Psoas muscle (tissue), 8 donors: ENCODE data around the gene CYP20A1. TPM values are rescaled to one million over a fixed set of nuclear protein-coding genes. Genes with fewer than 3 reads are reported as not detected.
"Not testable (repeated sequence)": the region's sequence is repeated elsewhere in the genome, so short reads cannot be mapped to it uniquely, and the experiment has no call there.

Source experiments
- ATAC-seq, 4 donors: fragments of 200-7000 bp; cut with Tn5 transposase; one replicate each; pipeline ENCODE4 v1.9.1; 2020; ENCODE audit warnings: moderate library complexity in 3 of 4, mild to moderate bottlenecking in 2 of 4
- DNase-seq, 2 donors: peaks; one replicate each; pipeline ENCODE4 v3.0.0-alpha.2; 2020
- H3K27ac ChIP-seq: fragments of 200-600 bp; one replicate; pipeline ENCODE4 v1.8.0; 2022
- H3K27me3 ChIP-seq, 3 donors: fragments of 200-600 bp in 1 of 3; one replicate each; pipeline versions ENCODE4 v1.6.1 to v1.8.0; 2013 to 2022; ENCODE audit warnings: low read length in 2 of 3, mild to moderate bottlenecking in 2 of 3, moderate library complexity in 1 of 3; ENCODE audit not compliant: insufficient read depth in 3 of 3
- H3K36me3 ChIP-seq, 2 donors: fragments of 200-600 bp in 1 of 2; one replicate each; pipeline versions ENCODE4 v1.6.1 to v1.8.0; 2013 to 2022; ENCODE audit warnings: low read depth in 1 of 2, mild to moderate bottlenecking in 1 of 2, moderate library complexity in 1 of 2; ENCODE audit not compliant: insufficient read depth in 1 of 2
- H3K4me1 ChIP-seq: fragments of 200-600 bp; one replicate; pipeline ENCODE4 v1.8.0; 2022
- H3K4me3 ChIP-seq: fragments of 200-600 bp; one replicate; pipeline ENCODE4 v1.8.0; 2022; ENCODE audit warnings: mild to moderate bottlenecking
- H3K9me3 ChIP-seq: fragments of 200-600 bp; one replicate; pipeline ENCODE4 v1.8.0; 2022
- CTCF ChIP-seq: fragments of 200-600 bp; IDR thresholded peaks from one replicate; pipeline ENCODE4 v1.8.0; 2022; ENCODE audit warnings: antibody characterized with exemption
- WGBS, 3 donors: extraction: QIAGEN DNeasy Blood & Tissue Kit; methylation state at CpG; one replicate each; pipeline versions ENCODE4 v1.1.6 to v1.1.7; 2013; 5-methylcytosine and 5-hydroxymethylcytosine counted together
- intact Hi-C, 2 donors: fragments of 100-400 bp; cut with DNase I; formaldehyde crosslinking; loops; one replicate each; pipeline versions ENCODE4 v1.11.0 to v1.14.2; 2022
- long read RNA-seq, 2 donors: library from polyadenylated mRNA; unstranded; transcript quantifications; one replicate each; pipeline ENCODE4 v2.0.0, GENCODE V29; 2021
- polyA plus RNA-seq, 3 donors: library from polyadenylated mRNA; stranded (reverse); fragments of 200-250 nt; gene quantifications; one replicate each; pipeline ENCODE4 v1.2.3, GENCODE V29; 2013
- total RNA-seq, 4 donors: library from RNA; stranded (reverse); fragmentation: NEBNext Ultra II Directional in 2 of 4; extraction: Animal tissue kit (Norgen Biotek cat#: 25700) in 2 of 4; gene quantifications; one replicate each; pipeline versions ENCODE4 v1.2.1 to v1.2.4, GENCODE V29; 2021 to 2023
- donor health status: healthy with polysubstance abuse.
- donor health status: DM: no; HTN: no; CAD: no; lungs with moderate emphysema.
- donor health status: Bipolar disorder and iron deficiency.
- donor health status: healthy.
- donor health status: DM: yes; HTN: yes; CAD: no.
- donor health status: DM: no; HTN: no; CAD: no.
- donor health status: DM: no; HTN: no; CAD: no.
- donor health status: DM: yes; HTN: yes; CAD: no.

Gene CYP20A1
- 10 to 100 TPM in 1 of 4 donors, 1 to 10 TPM in 3; 8.7 to 10.9 (median 9.5) TPM for total RNA-seq
- 10 to 100 TPM in 1 of 3 donors, 1 to 10 TPM in 2; 5.5 to 13.7 (median 6.5) TPM for polyA plus RNA-seq
- long read RNA-seq, donor 1, partial matches to known transcripts, result 1 of 12 reads
- long read RNA-seq, donor 1, other reads (novel, unspliced or antisense), result 4 of 12 reads
- long read RNA-seq, donor 2, transcript CYP20A1-204 (12 exons, 2,636 nt), result major isoform, 9 of 29 reads
- long read RNA-seq, donor 2, partial matches to known transcripts, result 0 of 29 reads
- long read RNA-seq, donor 2, other reads (novel, unspliced or antisense), result 14 of 29 reads

- Histone ChIP-seq H3K4me3 (peak within 1 kb of the TSS; percentile 79), H3K36me3 (peaks cover 0 to 23% of the 10 kb centered on the region in 2 donors), H3K9me3 (no peaks in the 10 kb centered on the region), H3K27ac (peak within 1 kb of the TSS; percentile 95), H3K27me3 (no peaks in the 10 kb centered on the region), H3K4me1 (peaks cover 16% of the 10 kb centered on the region)
- intact Hi-C loops, result loop anchor here (2.0 to 10.0 kb wide), 3 partner anchors 216 to 332 kb away; partner anchors contain the start of gene WDR12 (in 1 of the 2)
- peak; percentile 97 to 98 for DNase-seq
- peak; percentile 29 for TF ChIP-seq CTCF
- 0 to 1% (median 0%) methylated on average over 68 to 80 of the region's 80 CpGs for WGBS, 3 donors
- ATAC-seq, result peak; percentile 97 to 98 (median 98)
Measured at GRCh38 chr2:203238704-203239526, at the start of gene CYP20A1. Gene CYP20A1 (plus strand): TSS chr2:203239018. CDS start chr2:203239063, 45 bp downstream.

DNA sequence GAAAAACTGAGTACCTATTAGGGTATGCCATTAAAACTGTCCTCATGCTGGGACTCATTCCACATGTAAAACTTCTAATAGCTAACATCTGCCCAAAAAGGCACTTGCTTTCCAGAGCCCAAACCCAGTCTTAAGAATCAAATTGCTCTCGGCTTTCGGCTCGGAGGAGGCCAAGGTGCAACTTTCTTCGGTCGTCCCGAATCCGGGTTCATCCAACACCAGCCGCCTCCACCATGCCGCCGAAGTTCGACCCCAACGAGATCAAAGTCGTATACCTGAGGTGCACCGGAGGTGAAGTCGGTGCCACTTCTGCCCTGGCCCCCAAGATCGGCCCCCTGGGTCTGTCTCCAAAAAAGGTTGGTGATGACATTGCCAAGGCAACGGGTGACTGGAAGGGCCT lies 48.3 kb upstream of the CYP20A1 start:
- WGBS, 3 donors, result 96 to 98% (median 97%) methylated on average over 11 to 16 of the region's 17 CpGs
- intact Hi-C loops, H3K27ac ChIP-seq, H3K4me3 ChIP-seq, DNase-seq, H3K4me1 ChIP-seq, ATAC-seq, H3K27me3 ChIP-seq, H3K9me3 ChIP-seq: not testable (repeated sequence)
- peaks cover 9 to 79% of the 10 kb centered on the region in 2 donors for H3K36me3 ChIP-seq

- H3K27ac ChIP-seq, H3K4me3 ChIP-seq, ATAC-seq, intact Hi-C loops, DNase-seq, H3K9me3 ChIP-seq, H3K4me1 ChIP-seq, H3K27me3 ChIP-seq: not testable (repeated sequence)
- H3K36me3 ChIP-seq, result peaks cover 5 to 79% of the 10 kb centered on the region in 2 donors
- WGBS, 3 donors, result 90 to 98% (median 96%) methylated on average over 6 of the region's 6 CpGs
Measured at GRCh38 chr2:203191026-203191425, 47.8 kb upstream of the CYP20A1 start.

GRCh38 chr2:203191961-203192360 lies 46.9 kb upstream of the CYP20A1 start:
- ATAC-seq (no peak), DNase-seq (no peak)
- intact Hi-C loops, result no loop called here
- WGBS, 3 donors, result 96 to 97% (median 97%) methylated on average over 3 of the region's 3 CpGs
- Histone ChIP-seq H3K36me3 (peaks cover 4 to 83% of the 10 kb centered on the region in 2 donors), H3K9me3 (no peaks in the 10 kb centered on the region), H3K27me3 (no peaks in the 10 kb centered on the region), H3K4me3 (no peak overlapping the region), H3K4me1 (no peaks in the 10 kb centered on the region), H3K27ac (no peak overlapping the region)
- no peak for TF ChIP-seq CTCF

GRCh38 chr2:203195331-203196036 lies 43.3 kb upstream of the CYP20A1 start:
- Histone ChIP-seq H3K9me3 (no peaks in the 10 kb centered on the region), H3K27ac (no peak overlapping the region), H3K27me3 (no peaks in the 10 kb centered on the region), H3K36me3 (peaks cover 2 to 95% of the 10 kb centered on the region in 2 donors), H3K4me1 (no peaks in the 10 kb centered on the region), H3K4me3 (no peak overlapping the region)
- intact Hi-C loops, result no loop called here
- ATAC-seq (no peak), DNase-seq (no peak)
- TF ChIP-seq CTCF, result no peak
- WGBS, 3 donors, result 88 to 90% (median 90%) methylated on average over 5 of the region's 5 CpGs
